NCI-H2196 (cell line): ENCODE measurements around the gene AKT2.

Source experiments
- DNase-seq: peaks from one replicate; lab custom pipeline; 2025; ENCODE audit not compliant: unreplicated experiment; lab: John Stamatoyannopoulos, UW

Gene AKT2

DNA sequence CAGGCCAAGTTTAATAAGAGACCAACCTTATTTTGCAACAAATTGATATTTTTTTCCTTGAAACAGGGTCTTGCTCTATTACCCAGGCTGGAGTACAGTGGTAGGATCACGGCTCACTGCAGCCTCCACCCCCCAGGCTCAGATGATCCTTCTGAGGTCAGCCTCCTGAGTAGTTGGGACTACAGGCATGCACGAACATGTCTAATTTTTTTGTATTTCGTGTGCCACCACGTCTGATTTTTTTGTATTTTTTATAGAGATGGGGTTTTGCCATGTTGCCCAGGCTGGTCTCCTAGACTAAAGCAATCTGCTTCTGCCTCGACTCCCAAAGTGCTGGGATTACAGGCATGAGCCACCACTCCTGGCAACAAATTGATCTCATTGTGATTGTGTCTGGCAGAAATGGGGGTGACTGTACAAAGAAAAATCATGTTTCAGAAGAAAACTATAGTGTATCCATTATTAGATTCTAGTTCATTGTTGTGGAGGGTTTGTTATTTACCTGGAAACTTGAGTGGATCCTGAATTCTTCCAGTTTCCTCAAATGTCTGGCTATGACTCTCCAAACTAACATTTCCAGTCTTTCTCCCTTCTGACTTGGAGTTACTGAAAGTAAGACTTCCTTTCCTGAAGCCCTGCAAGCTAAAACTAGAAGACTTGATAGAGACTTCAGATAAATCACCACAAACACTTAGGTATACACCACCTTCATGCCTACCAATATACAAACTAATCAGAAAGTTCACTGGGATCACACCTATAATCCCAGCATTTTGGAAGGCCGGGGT lies 17.3 kb upstream of the AKT2 start:
- DNase-seq, result no peak

DNA sequence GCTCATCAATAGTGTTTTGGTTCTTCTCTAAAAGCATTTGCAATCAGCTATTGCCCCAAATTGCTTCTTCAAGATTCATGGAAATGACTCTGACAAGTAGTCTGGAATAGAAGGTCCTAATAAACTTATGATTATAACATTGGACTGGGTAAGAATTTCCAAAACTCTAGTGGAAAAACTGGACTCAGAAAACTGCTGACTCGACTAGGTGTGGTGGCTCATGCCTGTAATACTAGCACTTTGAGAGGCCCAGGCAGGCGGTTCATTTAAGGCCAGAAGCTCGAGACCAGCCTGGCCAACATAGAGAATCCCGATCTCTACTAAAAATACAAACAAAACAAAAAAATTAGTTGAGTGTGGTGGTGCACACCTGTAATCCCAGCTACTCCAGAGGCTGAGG lies 15.5 kb upstream of the AKT2 start:
- DNase-seq, result no peak

DNA sequence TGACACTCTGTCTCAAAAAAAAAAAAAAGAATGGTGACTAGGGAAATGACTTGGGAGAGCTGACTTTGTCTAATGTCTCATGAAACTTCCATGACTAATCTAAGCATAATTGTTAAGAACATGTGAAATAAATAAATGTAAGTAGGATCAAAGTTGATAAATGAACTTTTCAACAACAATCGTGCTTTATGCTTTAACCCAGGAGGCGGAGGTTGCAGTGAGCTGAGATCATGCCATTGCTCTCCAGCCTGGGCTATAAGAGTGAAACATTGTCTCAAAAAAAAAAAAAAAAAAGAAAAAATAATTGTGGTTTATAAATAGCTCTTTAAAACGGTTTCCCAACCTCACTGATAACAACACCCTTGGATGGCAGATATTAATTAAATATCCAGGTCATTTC lies 12.9 kb upstream of the AKT2 start:
- no peak for DNase-seq

DNA sequence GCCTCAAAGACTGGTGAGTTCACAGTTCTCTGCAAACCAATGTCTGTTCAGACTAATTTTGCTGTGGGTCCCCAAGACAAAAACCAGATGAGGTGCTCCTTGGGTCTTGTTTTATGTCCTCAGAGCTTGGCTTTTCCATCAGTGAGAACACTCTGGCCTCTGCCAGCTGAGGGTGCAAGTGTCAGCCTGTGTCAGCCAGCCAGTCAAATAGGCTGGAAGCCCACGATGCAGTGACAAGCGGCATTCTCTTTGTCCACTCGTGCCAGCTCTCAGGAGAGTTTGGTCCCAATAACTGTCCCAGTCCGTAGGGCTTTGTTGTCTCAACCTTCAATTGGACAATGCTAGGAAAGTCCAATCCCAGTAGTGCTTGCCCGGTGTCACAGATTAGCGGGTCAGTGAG lies 9.4 kb upstream of the AKT2 start:
- DNase-seq, result no peak

DNA sequence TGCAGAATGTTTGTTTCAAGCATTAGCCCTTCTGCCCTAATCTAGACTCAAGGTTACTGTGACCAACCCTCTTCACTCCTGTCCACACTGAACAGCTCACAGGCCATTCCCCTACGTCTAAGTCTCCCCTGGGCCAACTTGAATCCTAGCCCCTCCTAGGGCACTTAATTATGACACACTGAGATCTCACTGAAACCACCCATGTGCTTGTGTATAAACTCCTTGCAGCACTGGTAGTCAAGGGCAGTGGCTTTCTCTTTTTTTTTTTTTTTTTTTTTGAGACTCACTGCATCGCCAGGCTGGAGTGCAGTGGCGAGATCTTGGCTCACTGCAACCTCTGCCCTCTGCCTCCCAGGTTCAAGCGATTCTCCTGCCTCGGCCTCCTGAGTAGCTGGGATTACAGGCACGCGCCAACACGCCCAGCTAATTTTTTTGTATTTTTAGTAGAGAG lies 1.9 kb upstream of the AKT2 start:
- DNase-seq, result no peak

DNA sequence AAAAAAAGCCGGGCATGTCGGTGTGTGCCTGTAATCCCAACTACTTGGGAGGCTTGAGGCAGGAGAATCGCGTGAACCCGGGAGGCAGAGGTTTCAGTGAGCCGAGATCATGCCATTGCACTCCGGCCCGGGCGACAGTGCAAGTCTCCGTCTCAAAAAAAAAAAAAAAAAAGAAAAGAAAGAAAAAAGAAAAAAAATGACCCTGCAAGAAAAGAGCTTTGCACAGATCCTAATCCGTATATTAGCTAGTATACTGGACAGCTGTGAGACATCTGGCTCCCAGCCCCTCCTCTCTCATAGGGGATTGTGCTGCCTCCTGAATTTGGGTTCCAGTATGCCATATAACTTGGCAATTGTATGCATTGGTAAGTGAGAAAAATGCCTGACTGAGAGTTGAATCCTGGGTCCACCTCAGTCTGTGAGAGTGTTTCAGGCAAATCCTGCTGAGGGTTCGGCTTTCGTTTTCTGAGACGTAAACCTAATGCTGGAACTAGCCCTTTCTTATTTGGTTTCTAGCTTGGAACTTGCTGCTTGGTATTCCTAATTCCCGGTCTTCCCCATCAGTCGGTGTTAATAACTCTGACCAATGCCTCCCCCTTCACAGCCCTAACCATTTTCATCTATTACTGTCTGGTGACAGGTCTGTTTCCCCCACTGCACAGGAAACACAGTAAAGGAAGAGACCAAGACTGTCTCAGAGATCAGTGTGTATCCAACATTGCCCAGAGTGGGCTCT lies 1.3 kb upstream of the AKT2 start:
- no peak for DNase-seq

DNA sequence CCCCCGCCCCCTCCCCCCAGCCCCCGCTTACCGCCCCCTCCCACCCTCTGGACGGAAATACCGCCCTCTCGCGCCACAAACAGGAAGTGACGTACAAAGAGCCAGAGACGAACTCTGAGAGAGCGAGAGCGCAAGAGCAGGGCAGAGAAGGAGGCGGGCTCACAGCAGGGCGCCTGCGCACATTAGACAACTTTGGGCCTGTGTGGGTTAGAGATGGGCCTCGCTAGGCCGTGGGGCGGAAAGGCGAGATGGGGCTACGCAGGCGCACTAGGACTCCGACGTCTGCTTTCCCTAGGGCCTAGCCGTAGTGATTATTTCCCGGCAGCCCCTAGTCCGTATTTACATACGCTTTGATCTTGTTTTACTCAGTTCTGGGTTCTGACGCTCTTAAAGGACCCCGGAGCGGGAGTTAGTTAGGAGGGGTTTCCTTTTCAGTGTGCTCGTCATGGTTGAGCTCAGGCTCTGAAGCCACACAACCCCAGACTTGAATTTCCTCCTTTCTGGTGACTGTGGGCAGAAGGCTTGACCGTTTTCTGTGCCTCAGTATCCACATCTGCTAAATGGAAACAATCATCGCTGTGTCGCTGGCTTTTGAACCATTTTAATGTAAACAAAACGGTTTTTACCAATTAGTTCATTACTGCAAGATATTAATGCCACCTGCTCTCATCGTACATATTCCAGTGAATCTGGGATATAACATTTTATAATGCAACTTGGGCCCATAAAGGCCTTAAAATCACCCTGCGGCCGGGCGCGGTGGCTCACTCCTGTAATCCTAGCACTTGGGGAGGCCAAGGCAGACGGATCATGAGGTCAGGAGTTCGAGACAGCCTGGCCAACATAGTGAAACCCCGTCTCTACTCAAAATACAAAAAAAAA lies 449 bp upstream of the AKT2 start:
- peak; percentile 99 for DNase-seq

DNA sequence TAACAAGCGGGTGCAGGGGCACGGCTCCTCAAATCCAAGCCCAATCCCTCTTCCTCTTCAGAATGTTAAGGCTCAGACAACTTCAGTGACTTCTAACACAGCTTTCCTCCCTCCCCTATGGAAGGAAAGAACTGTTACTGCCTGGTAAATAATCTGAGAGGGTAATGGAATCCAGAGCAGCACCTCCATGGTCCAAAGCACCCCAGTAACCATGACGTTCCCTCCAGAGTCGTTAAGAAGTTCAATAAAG lies 969 bp downstream of the AKT2 start:
- DNase-seq, result no peak

DNA sequence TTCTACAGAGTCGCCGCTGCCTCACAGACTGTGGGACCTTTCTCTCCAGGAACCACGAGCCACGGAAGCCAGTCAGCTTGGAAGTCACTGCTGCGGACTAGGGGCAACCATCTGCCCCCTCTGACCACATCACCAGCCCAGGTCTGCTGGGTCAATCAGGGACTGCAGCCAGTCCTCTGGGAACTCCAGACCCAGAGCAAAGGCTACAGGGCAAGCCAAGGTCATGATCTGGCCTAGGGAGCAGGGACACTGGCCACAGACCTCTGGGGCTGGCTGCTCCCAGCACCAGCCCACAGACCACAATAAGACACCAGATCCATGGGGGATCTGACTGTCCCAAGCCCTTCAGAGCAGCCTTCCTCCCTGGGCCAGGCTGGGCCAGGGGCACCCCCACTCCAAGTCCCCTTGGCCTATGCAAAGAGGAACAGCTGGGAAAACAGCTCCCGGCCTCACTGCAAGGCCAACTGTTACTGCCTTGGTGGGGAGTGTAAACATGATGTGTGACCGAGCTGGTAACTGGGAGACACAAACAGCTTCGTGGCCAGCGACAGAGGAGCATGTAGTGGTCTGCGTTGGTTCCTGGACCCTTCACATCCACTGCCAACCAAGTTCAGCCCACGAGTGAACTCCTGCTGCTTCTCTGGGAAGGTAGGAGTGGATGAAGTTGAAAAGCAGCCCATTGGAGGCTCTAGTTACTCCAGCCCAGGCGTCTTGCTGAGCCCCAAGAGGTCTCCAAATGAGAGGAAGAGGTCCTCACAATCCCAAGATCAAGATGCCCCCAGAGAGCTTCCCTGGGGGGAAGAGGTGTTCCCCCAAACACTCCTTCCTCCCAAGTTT lies 1.5 kb downstream of the AKT2 start:
- DNase-seq, result no peak

DNA sequence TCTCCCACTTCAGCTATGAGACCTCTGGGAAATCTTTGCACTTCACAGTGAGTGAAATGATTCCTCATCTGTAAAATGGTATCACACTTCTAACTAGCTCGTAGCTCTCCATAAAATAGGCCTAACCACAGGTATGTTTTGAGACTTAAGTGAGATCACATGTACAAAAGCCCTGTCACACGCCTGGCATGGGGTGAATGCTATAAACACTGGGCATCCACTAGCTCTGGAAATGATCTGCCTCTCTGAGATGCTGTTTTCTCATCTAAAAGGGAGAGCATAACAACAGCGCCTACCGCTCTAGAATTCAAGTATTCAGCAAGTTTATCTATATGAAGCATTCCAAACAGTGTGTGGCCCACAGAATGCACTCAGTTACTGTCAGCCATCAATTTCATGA lies 2.2 kb downstream of the AKT2 start:
- DNase-seq, result no peak

DNA sequence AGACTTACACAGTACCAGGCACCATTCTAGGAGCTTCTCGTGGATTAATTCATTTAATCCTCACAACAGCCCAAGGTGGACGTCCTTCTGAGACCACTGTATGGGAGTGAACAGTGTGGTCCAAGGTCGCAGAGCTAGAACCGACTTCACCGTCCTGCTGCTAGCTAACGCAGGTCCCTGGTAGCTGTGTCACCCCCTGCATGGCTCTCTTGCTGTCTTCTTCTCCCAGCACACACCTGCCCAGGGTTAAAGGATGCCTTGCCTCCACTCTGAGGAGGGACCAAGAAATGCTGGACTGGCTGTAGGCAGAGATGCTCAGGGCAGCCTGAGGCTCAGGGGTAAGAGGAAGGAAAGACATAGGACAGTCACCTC lies 3.0 kb downstream of the AKT2 start:
- DNase-seq, result no peak

DNA sequence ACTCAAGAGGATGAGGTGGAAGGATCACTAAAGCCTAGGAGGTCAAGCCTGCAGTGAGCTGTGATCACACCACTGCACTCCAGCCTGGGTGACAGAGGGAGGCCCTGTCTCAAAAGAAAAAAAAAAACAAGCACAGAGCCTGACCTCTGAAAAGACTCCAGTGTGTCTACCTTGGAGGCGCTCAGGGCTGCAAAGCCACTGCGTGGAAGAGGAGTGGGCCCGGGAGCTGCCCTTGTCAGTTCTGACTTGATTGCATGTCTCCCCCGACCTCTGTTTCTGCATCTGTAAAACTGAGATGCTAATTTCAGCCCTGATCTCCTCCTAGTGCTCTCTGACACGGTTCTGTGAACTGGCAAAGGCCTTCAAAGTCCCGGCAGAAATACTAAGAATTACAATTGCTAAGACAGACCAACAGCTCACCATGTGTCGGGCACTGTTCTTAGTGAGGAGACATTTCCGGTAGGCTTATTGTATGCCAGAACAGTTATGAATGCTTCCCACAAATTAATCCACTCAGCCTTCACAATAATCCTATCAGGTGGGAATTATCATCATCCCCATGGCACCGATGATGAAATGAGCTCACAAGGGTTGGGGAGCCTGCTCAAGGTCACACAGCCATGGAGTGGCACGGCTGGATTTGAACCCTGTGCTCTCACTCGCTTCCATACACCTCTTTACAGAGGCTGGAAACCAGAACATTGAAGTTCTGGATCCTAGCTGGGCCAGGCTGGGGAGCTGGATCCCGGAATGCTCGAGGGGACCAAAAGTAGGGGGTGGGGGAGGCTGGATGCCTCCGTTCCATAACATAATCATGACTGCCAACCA lies 3.5 kb downstream of the AKT2 start:
- no peak for DNase-seq

DNA sequence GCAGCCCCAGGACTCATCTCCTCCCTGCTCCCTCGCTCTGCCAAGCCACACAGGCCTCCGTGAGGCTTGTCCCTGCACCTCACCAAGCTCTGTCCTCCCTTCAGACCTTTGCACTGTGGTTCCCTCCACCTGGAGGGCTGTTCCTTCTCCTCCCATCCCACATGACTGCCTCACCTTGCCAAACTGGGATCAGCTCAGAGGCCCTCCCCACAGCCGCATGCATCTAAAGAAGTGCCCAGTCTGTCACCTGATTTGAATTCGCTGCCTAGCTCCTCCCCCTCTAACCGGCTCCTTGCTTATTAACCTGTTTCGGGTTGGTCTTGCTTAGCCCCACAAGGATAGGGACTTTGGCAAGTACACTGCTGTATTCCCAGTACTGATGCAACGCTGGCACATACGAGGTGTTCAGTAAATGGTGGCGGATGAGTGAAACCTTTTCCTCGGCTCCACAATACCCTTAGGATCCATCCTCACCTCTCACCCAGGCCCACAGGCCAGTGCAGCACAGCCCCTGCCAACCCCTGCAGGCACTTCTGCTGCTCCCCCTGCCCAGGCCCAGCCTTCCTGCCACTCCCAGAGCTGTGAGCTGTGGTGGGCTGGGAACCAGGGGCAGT lies 4.4 kb downstream of the AKT2 start:
- DNase-seq, result peak; percentile 78

DNA sequence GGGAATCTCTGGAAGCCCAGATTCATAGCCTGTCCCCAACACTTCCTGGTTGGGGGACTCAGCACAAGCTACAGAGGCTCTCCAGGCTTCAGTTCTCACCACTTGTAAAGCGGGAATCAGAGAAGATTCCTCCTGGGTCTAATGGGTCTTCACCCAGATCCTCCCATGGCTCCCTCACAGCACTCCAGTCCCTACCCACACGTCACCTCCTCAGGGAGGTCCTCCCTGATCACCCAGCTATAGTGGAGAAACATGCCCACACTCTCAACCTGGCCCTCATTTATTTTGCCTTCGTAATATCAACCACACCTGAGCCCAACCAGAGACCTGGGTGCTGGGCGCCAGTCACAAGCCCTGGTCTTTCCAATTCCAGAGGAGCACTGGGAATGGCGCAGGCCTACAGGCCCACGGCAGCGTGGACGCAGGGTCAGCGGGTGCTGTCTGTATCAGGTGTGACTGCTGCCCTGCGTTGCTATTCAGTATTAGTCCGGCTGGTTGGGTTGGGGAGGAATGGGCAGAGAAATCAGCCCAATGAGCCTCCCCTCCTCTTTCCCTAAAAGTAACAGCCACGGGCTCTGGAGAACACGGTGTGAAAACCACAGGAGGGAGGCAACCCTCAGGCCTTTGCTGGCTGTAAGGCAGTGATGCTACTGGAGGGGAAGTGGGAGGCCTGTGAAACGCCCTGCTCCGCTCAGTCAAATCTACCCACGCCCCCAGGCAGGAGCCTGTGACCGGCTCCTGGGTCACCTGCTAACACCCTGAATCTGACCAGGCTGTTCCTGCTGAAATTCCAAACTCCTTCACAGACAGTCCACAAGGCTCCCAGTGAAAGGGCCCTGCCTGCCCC lies 5.2 kb downstream of the AKT2 start:
- DNase-seq, result no peak

DNA sequence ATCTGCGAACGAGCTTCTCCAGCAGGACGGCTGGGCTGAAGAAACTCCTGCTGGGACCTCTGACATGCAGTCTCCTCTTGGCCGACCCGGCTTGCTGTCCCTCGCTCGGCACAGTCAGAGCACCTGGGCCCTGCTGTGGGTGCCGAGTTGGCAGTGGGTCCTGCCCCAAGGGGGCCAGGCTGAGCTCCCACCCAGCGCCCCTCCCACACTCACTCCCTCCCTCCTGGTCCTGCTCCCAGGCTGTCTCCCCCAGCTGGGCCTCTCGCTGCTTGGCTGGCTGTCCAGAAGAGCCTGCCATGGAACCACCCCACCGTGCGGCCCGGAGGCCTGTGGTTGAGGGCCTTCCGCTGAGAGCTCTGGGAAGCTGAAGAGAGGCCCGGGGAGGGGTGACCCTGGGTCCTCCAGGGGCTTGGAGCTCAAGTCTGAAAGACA lies 6.0 kb downstream of the AKT2 start:
- no peak for DNase-seq

DNA sequence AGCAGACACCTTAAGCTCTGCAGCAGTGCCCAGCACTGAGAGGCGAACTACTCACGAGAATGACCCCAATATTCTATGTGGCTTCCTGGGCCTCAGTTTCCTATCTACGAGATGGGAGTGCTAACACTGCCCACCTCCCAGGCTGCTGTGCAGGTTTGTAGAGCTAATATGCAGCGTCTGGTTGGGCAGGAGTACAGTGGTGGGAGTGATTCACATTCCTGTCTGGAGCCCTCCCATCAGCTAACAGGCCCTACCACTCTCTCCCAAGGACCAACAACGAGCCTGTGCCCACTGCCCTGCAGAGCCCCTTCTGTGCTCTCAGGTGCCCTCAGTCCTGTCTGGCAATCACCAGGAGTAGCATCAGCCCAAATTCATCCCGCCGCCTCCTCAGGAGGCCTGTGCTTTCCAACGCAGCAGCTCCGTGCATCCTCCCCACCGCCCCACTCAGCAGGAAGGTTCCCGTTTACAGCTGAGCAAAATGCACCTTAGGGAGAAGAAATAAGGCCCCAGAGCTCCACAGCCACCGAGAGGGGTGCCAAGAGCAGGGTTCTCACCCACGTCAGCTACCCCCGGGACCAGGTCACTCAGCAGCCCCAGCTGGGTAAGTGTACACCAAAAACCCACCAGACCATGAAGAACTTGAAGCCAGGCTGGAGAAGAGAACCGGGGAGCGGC lies 6.6 kb downstream of the AKT2 start:
- DNase-seq, result no peak

DNA sequence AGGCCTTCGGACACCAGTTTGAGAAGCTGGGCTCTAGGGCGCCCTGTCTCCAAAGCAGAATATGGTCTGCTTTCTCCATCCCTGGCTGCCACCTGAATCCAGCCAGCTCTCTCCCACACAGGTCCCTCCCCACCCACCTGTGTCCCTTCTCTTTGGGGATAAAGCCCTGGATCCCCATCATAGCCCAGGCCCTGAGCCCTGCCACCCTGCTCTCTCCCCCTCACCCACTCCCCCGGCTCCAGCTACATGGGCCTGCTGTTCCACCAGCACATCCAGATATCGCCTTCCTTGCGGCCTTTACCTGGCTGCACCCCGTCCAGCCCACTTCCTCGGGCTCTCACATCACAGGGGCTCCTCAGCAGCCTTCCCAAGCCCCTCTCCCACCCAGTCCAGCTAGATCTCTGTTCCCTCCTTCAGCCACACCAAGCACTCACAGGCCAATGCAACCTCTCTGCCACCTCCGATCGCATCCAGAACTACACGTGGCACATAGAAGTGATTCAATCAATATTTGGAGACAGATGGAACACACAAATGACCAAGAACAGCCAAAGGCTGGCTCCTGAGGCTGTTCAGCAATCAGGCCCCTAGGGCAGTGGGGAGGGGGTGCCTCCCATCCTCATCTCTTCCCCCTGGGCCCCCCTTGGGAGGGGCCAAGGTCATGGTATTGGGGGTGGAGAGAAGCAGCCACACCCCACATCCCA lies 7.6 kb downstream of the AKT2 start:
- no peak for DNase-seq
